MV-4-11 (cell line): Measurements from ENCODE around the gene PHACTR2.
A peak's percentile ranks its signal among the peaks of the same experiment; 100 is the strongest.
"Not testable (repeated sequence)": the region's sequence is repeated elsewhere in the genome, so short reads cannot be mapped to it uniquely, and the experiment has no call there.

ENCODE experiments used
- DNase-seq: peaks from one replicate; lab custom pipeline; 2025; lab: John Stamatoyannopoulos, UW

PHACTR2 gene

GRCh38 chr6:143807103-143807772 is 129.5 kb downstream of the PHACTR2 start:
- peak; percentile 70 for DNase-seq

- DNase-seq: no peak
These were observed 133.0 kb downstream of the PHACTR2 start for GRCh38 chr6:143810745-143811144.

- no peak for DNase-seq
These were observed 133.9 kb downstream of the PHACTR2 start for GRCh38 chr6:143811501-143812157.

GRCh38 chr6:143817621-143818020 is 139.9 kb downstream of the PHACTR2 start:
- DNase-seq: no peak

GRCh38 chr6:143821359-143821758 is 143.6 kb downstream of the PHACTR2 start:
- DNase-seq: no peak

- peak; percentile 12 for DNase-seq
These were observed 144.8 kb downstream of the PHACTR2 start for GRCh38 chr6:143822584-143823024.

- DNase-seq: no peak
These were observed 145.8 kb downstream of the PHACTR2 start for GRCh38 chr6:143823548-143823947.

- no peak for DNase-seq
These were observed 150.8 kb downstream of the PHACTR2 start for GRCh38 chr6:143828572-143828971.

GRCh38 chr6:143836150-143836549 is 158.4 kb downstream of the PHACTR2 start:
- DNase-seq: no peak

GRCh38 chr6:143838395-143838794 is 160.6 kb downstream of the PHACTR2 start:
- peak; percentile 22 for DNase-seq

- DNase-seq: no peak
These were observed 161.4 kb downstream of the PHACTR2 start for GRCh38 chr6:143839196-143839595.

- no peak for DNase-seq
These were observed 163.0 kb downstream of the PHACTR2 start for GRCh38 chr6:143840595-143841265.

- DNase-seq: peak; percentile 27
These were observed 164.7 kb downstream of the PHACTR2 start for GRCh38 chr6:143842461-143842901.

- DNase-seq: peak; percentile 93
These were observed 165.3 kb downstream of the PHACTR2 start, which contains the start of gene LTV1 for GRCh38 chr6:143842902-143843676. TSS of gene LTV1 (plus strand) at chr6:143843338. CDS start at chr6:143843478, 140 bp downstream.

GRCh38 chr6:143843677-143843999 is 165.9 kb downstream of the PHACTR2 start:
- DNase-seq: peak; percentile 44

GRCh38 chr6:143844006-143844405 is 166.2 kb downstream of the PHACTR2 start:
- DNase-seq: no peak

GRCh38 chr6:143845033-143845432 is 167.3 kb downstream of the PHACTR2 start:
- DNase-seq: no peak

GRCh38 chr6:143851706-143852105 is 173.9 kb downstream of the PHACTR2 start:
- not testable (repeated sequence) for DNase-seq

- not testable (repeated sequence) for DNase-seq
These were observed 177.3 kb downstream of the PHACTR2 start for GRCh38 chr6:143855057-143855456.

GRCh38 chr6:143856762-143857161 is 179.0 kb downstream of the PHACTR2 start:
- DNase-seq: not testable (repeated sequence)

- DNase-seq: no peak
These were observed 179.9 kb downstream of the PHACTR2 start for GRCh38 chr6:143857651-143858050.
